ENCODE data around the gene PHLDB2. TPM values are rescaled to one million over a fixed set of nuclear protein-coding genes. Genes with fewer than 3 reads are reported as not detected.

The PHLDB2 gene
- total RNA-seq, result 10 to 100 TPM; 53.2 to 97.2 (median 89.1) TPM

DNA sequence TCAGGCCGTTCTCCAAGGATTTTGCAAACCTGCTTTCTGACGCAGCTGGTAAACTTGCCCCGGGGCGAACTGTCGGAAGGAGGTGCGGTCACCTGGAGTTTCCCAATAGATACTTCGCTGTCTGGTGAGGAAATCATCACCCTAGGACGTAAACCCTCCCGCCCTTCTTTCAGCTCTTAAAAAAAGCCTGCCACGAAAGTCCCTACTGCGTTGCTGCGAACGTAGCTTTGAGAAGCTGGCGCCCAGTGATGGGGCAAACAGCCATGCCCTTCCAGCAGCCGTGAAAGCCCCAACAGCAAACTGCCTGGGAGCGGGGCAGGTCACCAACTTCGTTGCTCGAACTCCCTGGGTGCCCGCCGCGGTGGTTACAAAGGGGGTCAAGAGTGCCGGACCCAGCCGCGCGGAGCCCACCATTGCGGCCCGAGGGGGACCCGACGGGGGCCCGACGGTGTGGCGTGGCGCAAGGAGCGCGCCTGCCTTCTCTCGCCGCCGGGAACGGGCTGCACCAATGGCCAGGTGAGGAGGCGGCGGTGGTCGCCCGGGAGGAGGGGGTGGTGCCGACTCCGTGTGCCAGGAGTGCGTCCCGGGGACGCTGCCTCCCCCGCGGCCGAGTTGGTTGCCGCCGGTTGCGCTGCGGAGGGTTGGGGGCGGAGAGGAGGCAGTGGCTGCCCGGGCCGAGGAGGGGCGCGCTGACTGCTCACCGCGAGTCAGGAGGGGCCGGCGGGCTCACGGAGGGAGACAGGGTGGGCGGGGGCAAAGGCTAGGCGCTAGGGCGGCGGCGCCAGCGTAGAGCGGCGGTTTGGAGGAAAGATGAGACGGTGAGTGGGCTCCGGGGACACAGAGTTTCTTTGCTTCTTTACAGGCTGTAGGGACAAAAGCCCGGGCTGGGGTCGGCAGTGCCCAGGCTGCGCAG, at the start of gene PHLDB2:
Gene PHLDB2, plus strand, starts transcription at position 205 of the 913 bp plus-strand sequence. CDS start 24,813 bp downstream, outside the sequence.
- TF ChIP-seq, protein P1, sequence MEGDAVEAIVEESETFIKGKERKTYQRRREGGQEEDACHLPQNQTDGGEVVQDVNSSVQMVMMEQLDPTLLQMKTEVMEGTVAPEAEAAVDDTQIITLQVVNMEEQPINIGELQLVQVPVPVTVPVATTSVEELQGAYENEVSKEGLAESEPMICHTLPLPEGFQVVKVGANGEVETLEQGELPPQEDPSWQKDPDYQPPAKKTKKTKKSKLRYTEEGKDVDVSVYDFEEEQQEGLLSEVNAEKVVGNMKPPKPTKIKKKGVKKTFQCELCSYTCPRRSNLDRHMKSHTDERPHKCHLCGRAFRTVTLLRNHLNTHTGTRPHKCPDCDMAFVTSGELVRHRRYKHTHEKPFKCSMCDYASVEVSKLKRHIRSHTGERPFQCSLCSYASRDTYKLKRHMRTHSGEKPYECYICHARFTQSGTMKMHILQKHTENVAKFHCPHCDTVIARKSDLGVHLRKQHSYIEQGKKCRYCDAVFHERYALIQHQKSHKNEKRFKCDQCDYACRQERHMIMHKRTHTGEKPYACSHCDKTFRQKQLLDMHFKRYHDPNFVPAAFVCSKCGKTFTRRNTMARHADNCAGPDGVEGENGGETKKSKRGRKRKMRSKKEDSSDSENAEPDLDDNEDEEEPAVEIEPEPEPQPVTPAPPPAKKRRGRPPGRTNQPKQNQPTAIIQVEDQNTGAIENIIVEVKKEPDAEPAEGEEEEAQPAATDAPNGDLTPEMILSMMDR (IDR thresholded peaks at IDR 0.05; ENCODE audit: low read depth), result no peak

DNA sequence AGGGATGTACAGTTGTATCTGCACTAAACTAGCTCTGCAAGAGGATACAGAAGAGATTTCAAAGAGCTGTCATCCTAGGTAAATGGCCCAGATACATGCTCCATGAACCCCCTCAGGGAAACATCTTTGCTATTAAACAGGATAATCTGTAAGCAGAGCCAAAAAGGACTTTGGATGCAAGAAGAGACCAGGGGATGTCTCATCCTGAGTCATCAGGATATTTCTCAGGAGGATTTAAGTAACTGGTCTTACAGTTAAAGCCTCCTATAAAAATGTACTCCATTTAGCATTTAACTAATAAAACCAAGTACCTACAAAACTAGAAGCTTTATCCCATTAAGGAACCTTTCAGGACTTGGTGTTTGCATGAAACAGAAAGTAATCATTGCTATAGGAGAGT, 48.2 kb upstream of the PHLDB2 start:
- TF ChIP-seq, protein P1 (IDR thresholded peaks at IDR 0.05; ENCODE audit: low read depth), result no peak

DNA sequence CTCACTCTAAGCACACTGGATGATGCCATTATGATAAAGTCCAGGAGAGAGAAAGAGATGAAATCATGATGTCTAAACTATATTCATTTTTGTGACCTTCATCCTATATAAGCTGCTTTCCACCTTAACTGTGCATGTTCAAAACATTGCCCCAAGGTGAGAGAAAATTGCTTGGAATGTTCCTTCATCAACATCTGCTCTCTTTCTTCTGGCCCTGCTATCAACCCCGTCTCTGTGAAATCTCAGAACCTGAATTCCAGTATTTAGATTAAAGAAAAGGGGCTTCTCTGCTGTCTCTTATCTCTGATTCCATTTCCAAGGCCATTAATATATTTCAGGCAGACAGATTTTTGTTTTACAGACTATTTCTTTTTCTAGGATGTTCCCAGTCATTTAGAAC, 47.3 kb upstream of the PHLDB2 start:
- TF ChIP-seq, protein P1 (IDR thresholded peaks at IDR 0.05; ENCODE audit: low read depth), result no peak

DNA sequence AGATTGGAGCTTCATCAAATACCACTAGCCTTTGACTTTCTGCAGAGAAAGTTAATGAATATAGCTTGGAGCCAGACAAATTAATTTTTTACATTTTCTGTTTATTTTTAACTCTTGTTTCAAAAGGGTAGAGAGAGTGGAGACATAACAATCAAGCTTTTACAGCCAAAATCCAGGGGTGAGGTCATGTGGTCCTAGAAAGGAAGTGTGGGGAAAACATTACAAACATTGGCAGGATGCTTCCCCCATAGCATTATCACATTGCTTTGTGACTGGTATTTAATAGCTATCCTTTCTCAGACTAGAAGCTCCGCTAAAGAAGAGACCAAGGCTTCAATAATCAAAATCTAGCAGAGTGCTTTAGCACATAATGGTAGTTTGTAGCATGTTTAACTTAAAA, 46.4 kb upstream of the PHLDB2 start:
- TF ChIP-seq, protein P1 (IDR thresholded peaks at IDR 0.05; ENCODE audit: low read depth), result no peak

DNA sequence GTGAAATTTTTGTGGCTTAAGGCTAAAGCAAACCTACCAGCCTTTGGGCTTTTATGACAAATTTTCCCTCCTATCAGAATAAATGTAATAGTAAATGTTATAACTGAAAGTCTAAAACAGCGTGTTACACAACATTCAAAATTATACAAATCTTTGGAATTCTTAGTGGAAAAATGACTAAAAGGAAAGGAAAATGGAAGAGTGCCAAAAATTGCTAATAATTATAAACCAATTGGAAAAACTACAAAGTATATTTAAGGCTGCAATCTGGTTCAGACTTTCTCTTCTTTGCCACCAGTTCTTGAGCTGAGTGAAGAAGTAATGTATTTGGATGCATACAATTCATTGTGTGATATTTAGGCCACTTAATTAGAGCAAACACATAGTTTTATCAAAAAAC, 45.6 kb upstream of the PHLDB2 start:
- TF ChIP-seq, protein P1 (IDR thresholded peaks at IDR 0.05; ENCODE audit: low read depth), result no peak

DNA sequence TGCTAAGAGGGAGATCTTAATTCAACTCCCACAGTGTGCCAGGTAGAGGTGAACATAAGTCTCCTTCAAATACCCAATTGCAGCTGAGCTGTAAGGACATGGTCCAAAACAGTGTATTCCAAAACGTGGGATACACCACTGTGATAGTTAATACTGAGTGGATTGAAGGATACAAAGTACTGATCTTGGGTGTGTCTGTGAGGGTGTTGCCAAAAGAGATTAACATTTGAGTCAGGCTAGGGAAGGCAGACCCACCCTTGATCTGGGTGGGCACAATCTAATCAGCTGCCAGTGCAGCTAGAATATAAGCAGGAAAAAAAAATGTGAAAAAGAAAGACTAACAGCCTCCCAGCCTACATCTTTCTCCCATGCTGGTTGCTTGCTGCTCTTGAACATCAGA, 45.1 kb upstream of the PHLDB2 start:
- TF ChIP-seq, protein P1 (IDR thresholded peaks at IDR 0.05; ENCODE audit: low read depth), result no peak

DNA sequence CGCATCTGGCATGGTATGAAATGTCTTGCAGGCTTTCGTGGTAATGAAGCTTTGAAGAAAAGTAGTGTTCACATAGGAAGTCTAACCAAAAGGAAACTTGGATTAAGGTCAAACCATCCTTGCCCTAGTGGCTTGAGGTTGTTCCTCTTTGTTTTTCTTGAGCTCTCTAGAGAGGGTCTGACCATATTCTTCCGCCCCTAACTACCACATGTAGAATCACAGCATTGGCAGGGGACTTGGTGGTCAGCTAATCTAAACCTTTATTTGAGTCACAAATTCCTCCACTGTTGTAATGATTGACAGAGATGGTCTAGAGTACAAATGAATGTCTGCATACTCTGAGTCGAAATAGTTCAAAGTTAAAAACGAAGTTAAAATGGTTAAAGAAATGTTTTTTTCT, 39.1 kb upstream of the PHLDB2 start:
- TF ChIP-seq, protein P1 (IDR thresholded peaks at IDR 0.05; ENCODE audit: low read depth), result no peak
